DMS53 treated with DMSO at 0.1 percent for 48 hours (cell line): ENCODE results near the gene KIF18A.

Experiments
- DNase-seq: peaks from one replicate; lab custom pipeline; 2025; ENCODE audit not compliant: unreplicated experiment; lab: John Stamatoyannopoulos, UW

Gene KIF18A

GRCh38 chr11:28048812-28049211 is 59.1 kb downstream of the KIF18A start:
- no peak for DNase-seq

GRCh38 chr11:28043930-28044709 is 63.8 kb downstream of the KIF18A start:
- DNase-seq, result no peak

GRCh38 chr11:28040384-28040783 is 67.6 kb downstream of the KIF18A start:
- DNase-seq, result no peak

GRCh38 chr11:28038775-28039174 is 69.2 kb downstream of the KIF18A start:
- DNase-seq, result no peak

GRCh38 chr11:28026634-28027290 is 81.2 kb downstream of the KIF18A start:
- DNase-seq, result no peak

- no peak for DNase-seq
Observed at GRCh38 chr11:28017816-28018215, 90.1 kb downstream of the KIF18A start.

GRCh38 chr11:28011813-28012212 is 96.1 kb downstream of the KIF18A start:
- no peak for DNase-seq

GRCh38 chr11:28009996-28010395 is 98.0 kb downstream of the KIF18A start:
- no peak for DNase-seq

- no peak for DNase-seq
Observed at GRCh38 chr11:28009388-28009787, 98.6 kb downstream of the KIF18A start.

- no peak for DNase-seq
Observed at GRCh38 chr11:28003615-28004014, 104.3 kb downstream of the KIF18A start.

- DNase-seq, result no peak
Observed at GRCh38 chr11:27998552-27998951, 109.4 kb downstream of the KIF18A start.

- no peak for DNase-seq
Observed at GRCh38 chr11:27997344-27997743, 110.6 kb downstream of the KIF18A start.

GRCh38 chr11:27996066-27996465 is 111.9 kb downstream of the KIF18A start:
- no peak for DNase-seq

GRCh38 chr11:27995083-27995482 is 112.9 kb downstream of the KIF18A start:
- no peak for DNase-seq

GRCh38 chr11:27991736-27992135 is 116.2 kb downstream of the KIF18A start:
- no peak for DNase-seq

- no peak for DNase-seq
Observed at GRCh38 chr11:27977527-27977926, 130.4 kb downstream of the KIF18A start.

- DNase-seq, result no peak
Observed at GRCh38 chr11:27977031-27977430, 130.9 kb downstream of the KIF18A start.

GRCh38 chr11:27976262-27976661 is 131.7 kb downstream of the KIF18A start:
- no peak for DNase-seq

GRCh38 chr11:27973851-27974536 is 134.0 kb downstream of the KIF18A start:
- DNase-seq, result no peak

- peak; percentile 10 for DNase-seq
Observed at GRCh38 chr11:27972522-27973170, 135.3 kb downstream of the KIF18A start.

- DNase-seq, result no peak
Observed at GRCh38 chr11:27971171-27971570, 136.8 kb downstream of the KIF18A start.
